SK-N-SH (cell line): ENCODE measurements around the gene NR2F1. TPM values are rescaled to one million over a fixed set of nuclear protein-coding genes. Genes with fewer than 3 reads are reported as not detected.

ENCODE experiments used
- CTCF ChIA-PET: fragments of 300-600, 350-600 bp; formaldehyde crosslinking; extraction: SDS; loops from one replicate; lab custom pipeline; 2021; lab: Yijun Ruan, JAX
- POLR2A ChIA-PET: fragments of 350-600 bp; sonication (Branson Sonifier 250); formaldehyde crosslinking; extraction: SDS; loops from one replicate; lab custom pipeline; 2020; ENCODE audit warnings: antibody characterized with exemption, inconsistent platforms; lab: Yijun Ruan, JAX
- DNase-seq: peaks from one replicate; pipeline ENCODE4 v3.0.0; 2012
- H2AFZ ChIP-seq: fragments of 200-600 bp; sonication (generic); 2 replicates; pipeline ENCODE4 v1.8.1; 2016; ENCODE audit warnings: antibody characterized with exemption, mild to moderate bottlenecking, low read depth
- H3F3A ChIP-seq: fragments of 200-600 bp; sonication (generic); replicated peaks from 2 replicates; pipeline ENCODE3; 2016; ENCODE audit warnings: antibody characterized with exemption, mild to moderate bottlenecking; ENCODE audit not compliant: insufficient read depth
- H3K27ac ChIP-seq, 2 experiments: fragments of 200-500 bp in 1 of 2; fragments of 200-600 bp in 1 of 2; sonication (Bioruptor generic) in 1 of 2; sonication (generic), shearing (Covaris generic) in 1 of 2; 2 replicates each; pipeline versions ENCODE4 v1.5.1 to v1.6.1; 2014 to 2016; ENCODE audit warnings: low read depth in 2 of 2, inconsistent platforms in 1 of 2, low read length in 1 of 2, mild to moderate bottlenecking in 1 of 2, mixed read lengths in 1 of 2
- H3K27me3 ChIP-seq: fragments of 200-600 bp; sonication (generic), shearing (Covaris generic); 2 replicates; pipeline ENCODE4 v1.6.1; 2016; ENCODE audit warnings: mixed run types; ENCODE audit not compliant: insufficient read depth
- H3K36me3 ChIP-seq, 2 experiments: fragments of 200-500 bp in 1 of 2; fragments of 200-600 bp in 1 of 2; sonication (Bioruptor generic) in 1 of 2; sonication (generic) in 1 of 2; replicated peaks in 1 of 2; 2 replicates each; pipeline versions ENCODE3 to v1.5.1; 2014 to 2016; ENCODE audit warnings: low read length in 1 of 2, mild to moderate bottlenecking in 1 of 2; ENCODE audit not compliant: insufficient read depth in 2 of 2, control insufficient read depth in 1 of 2
- H3K4me1 ChIP-seq, 2 experiments: fragments of 200-500 bp in 1 of 2; fragments of 200-600 bp in 1 of 2; sonication (Bioruptor generic) in 1 of 2; sonication (generic), shearing (Covaris generic) in 1 of 2; 2 replicates each; pipeline versions ENCODE4 v1.5.1 to v1.6.1; 2014 to 2016; ENCODE audit warnings: low read depth in 1 of 2, low read length in 1 of 2, mixed run types in 1 of 2; ENCODE audit not compliant: insufficient read depth in 2 of 2, control insufficient read depth in 1 of 2
- H3K4me2 ChIP-seq: fragments of 200-600 bp; sonication (generic), shearing (Covaris generic); 2 replicates; pipeline ENCODE4 v1.6.1; 2017; ENCODE audit warnings: mixed run types
- H3K4me3 ChIP-seq, 2 experiments: fragments of 200-500 bp in 1 of 2; fragments of 200-600 bp in 1 of 2; sonication (Bioruptor generic) in 1 of 2; sonication (generic), shearing (Covaris generic) in 1 of 2; 2 replicates each; pipeline versions ENCODE4 v1.5.1 to v1.8.1; 2014 to 2016; ENCODE audit warnings: low read depth in 2 of 2, inconsistent platforms in 1 of 2, low read length in 1 of 2, mild to moderate bottlenecking in 1 of 2, mixed read lengths in 1 of 2, moderate library complexity in 1 of 2
- H3K79me2 ChIP-seq: fragments of 200-600 bp; sonication (generic); 2 replicates; pipeline ENCODE4 v1.8.1; 2017; ENCODE audit warnings: mild to moderate bottlenecking; ENCODE audit not compliant: insufficient read depth
- H3K9ac ChIP-seq: fragments of 200-600 bp; sonication (generic); 2 replicates; pipeline ENCODE4 v1.6.1; 2017; ENCODE audit warnings: mixed run types
- H3K9me2 ChIP-seq: fragments of 200-600 bp; sonication (generic); 2 replicates; pipeline ENCODE4 v1.6.1; 2017; ENCODE audit warnings: mixed run types
- H3K9me3 ChIP-seq: fragments of 200-600 bp; sonication (generic); 2 replicates; pipeline ENCODE4 v1.6.1; 2017; ENCODE audit warnings: mixed run types, mild to moderate bottlenecking, moderate library complexity
- H4K20me1 ChIP-seq: fragments of 200-600 bp; sonication (generic); 2 replicates; pipeline ENCODE4 v1.6.1; 2017; ENCODE audit warnings: mild to moderate bottlenecking, mixed run types; ENCODE audit not compliant: insufficient read depth
- CHD2 ChIP-seq: fragments of 150-350 bp; IDR thresholded peaks from 2 replicates; pipeline ENCODE4 v1.6.1; 2018; ENCODE audit warnings: low read length; ENCODE audit not compliant: partially characterized antibody
- ELF1 ChIP-seq: IDR thresholded peaks from 2 replicates; pipeline ENCODE4 v1.4.0; 2012
- EZH2phosphoT487 ChIP-seq: fragments of 200-600 bp; sonication (generic); IDR thresholded peaks from 2 replicates; pipeline ENCODE4 v1.6.1; 2017; ENCODE audit warnings: low read depth, mixed run types, mild to moderate bottlenecking, antibody characterized with exemption, moderate library complexity, borderline replicate concordance
- FOSL2 ChIP-seq: IDR thresholded peaks from 2 replicates; pipeline ENCODE4 v1.4.0; 2012; ENCODE audit warnings: low read depth, mild to moderate bottlenecking, moderate library complexity, borderline replicate concordance
- FOXJ3 ChIP-seq: sonication (generic); formaldehyde crosslinking; IDR thresholded peaks from 2 replicates; pipeline ENCODE4 v1.5.1; 2020; ENCODE audit warnings: mild to moderate bottlenecking, missing genetic modification reagents
- FOXM1 ChIP-seq: IDR thresholded peaks from 2 replicates; pipeline ENCODE4 v1.4.0; 2012; ENCODE audit warnings: low read depth, mild to moderate bottlenecking
- GATA2 ChIP-seq: sonication (generic); formaldehyde crosslinking; IDR thresholded peaks from 2 replicates; pipeline ENCODE4 v1.5.0; 2020; ENCODE audit warnings: mild to moderate bottlenecking, missing genetic modification reagents
- NFIC ChIP-seq: IDR thresholded peaks from 2 replicates; pipeline ENCODE4 v1.4.0; 2012; ENCODE audit warnings: borderline replicate concordance
- NRF1 ChIP-seq: IDR thresholded peaks from 2 replicates; pipeline ENCODE4 v1.6.1; 2012; ENCODE audit warnings: low read depth, mild to moderate bottlenecking, low read length
- POLR2AphosphoS5 ChIP-seq: IDR thresholded peaks from 2 replicates; pipeline ENCODE4 v1.6.1; 2012; ENCODE audit warnings: low read depth, low read length
- RFX5 ChIP-seq: IDR thresholded peaks from 2 replicates; pipeline ENCODE4 v1.6.1; 2012; ENCODE audit warnings: mild to moderate bottlenecking, improper control_type of control experiment, low read length
- SIN3A ChIP-seq: IDR thresholded peaks from 2 replicates; pipeline ENCODE4 v1.6.1; 2012; ENCODE audit warnings: low read depth, mild to moderate bottlenecking, low read length, moderate library complexity, borderline replicate concordance
- SMC3 ChIP-seq: IDR thresholded peaks from 2 replicates; pipeline ENCODE4 v1.6.1; 2012; ENCODE audit warnings: low read depth, low read length, improper control_type of control experiment
- TAF1 ChIP-seq: IDR thresholded peaks from 2 replicates; pipeline ENCODE4 v1.6.1; 2012; ENCODE audit warnings: low read depth, mild to moderate bottlenecking, low read length, moderate library complexity, borderline replicate concordance
- TCF12 ChIP-seq: IDR thresholded peaks from 2 replicates; pipeline ENCODE4 v1.4.0; 2012
- WGBS: methylation state at CpG from one replicate; pipeline ENCODE4 v1.1.6; 2017; ENCODE audit warnings: low lambda C conversion rate; 5-methylcytosine and 5-hydroxymethylcytosine counted together
- polyA plus RNA-seq, 3 experiments: library from polyadenylated mRNA; depleted of rRNA; stranded (reverse); fragments of >200 nt; gene quantifications; 2 replicates each; pipeline ENCODE4 v1.2.3, GENCODE V29; 2012
- TF ChIP-seq, protein P1 (sequence below): fragments of 200-600 bp; sonication (generic); IDR thresholded peaks from 2 replicates; pipeline ENCODE4 v1.6.1; 2017; ENCODE audit warnings: antibody characterized with exemption, mild to moderate bottlenecking, moderate library complexity
- TF ChIP-seq, protein P2 (sequence below): IDR thresholded peaks from 2 replicates; pipeline ENCODE4 v1.4.0; 2012; ENCODE audit warnings: low read depth
- TF ChIP-seq, protein P3 (sequence below): fragments of 150-350 bp; IDR thresholded peaks from 2 replicates; pipeline ENCODE4 v1.6.1; 2017; ENCODE audit warnings: antibody characterized with exemption, low read length, low read depth, borderline replicate concordance
- TF ChIP-seq, protein P4 (sequence below): IDR thresholded peaks from 2 replicates; pipeline ENCODE4 v1.4.0; 2012; ENCODE audit warnings: low read depth, borderline replicate concordance
- TF ChIP-seq, protein P5 (sequence below): IDR thresholded peaks from 2 replicates; pipeline ENCODE4 v1.4.0; 2012; ENCODE audit warnings: low read depth, borderline replicate concordance

NR2F1 gene
- polyA plus RNA-seq, 1 of the 3 experiments (the other 2 are of a cell fraction), result 47.1 TPM

DNA sequence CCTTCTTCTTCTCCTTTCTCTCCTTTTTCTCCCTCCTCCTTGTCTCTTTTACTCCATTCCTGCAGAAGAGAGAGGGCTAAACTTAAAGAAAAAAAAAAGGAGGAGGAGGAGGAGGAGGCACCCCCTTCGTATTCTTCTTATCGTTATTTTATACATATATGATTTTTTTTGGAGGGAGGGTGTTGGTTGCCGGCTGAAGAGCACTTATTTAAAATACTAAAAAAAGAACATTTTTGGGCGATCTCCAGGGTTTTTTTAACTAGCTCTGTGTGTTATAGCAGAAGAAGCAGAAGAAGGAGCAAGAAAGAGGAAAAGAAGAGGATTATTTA, 381 bp downstream of the NR2F1 start:
- no peaks in the 10 kb centered on the region for H3K9me3 ChIP-seq
- peak overlapping the region; percentile 86 for H2AFZ ChIP-seq
- peak overlapping the region; percentile 74 to 87 for H3K4me3 ChIP-seq
- no peaks in the 10 kb centered on the region; the same call in 1 of the 2 replicates for H4K20me1 ChIP-seq
- TF ChIP-seq FOXM1 (no peak), TAF1 (no peak), ELF1 (no peak), SMC3 (no peak), FOXJ3 (no peak), POLR2AphosphoS5 (no peak), SIN3A (no peak), EZH2phosphoT487 (no peak), GATA2 (no peak), RFX5 (no peak), TCF12 (no peak), NRF1 (no peak), NFIC (no peak), FOSL2 (no peak), CHD2 (no peak)
- TF ChIP-seq, protein P1, sequence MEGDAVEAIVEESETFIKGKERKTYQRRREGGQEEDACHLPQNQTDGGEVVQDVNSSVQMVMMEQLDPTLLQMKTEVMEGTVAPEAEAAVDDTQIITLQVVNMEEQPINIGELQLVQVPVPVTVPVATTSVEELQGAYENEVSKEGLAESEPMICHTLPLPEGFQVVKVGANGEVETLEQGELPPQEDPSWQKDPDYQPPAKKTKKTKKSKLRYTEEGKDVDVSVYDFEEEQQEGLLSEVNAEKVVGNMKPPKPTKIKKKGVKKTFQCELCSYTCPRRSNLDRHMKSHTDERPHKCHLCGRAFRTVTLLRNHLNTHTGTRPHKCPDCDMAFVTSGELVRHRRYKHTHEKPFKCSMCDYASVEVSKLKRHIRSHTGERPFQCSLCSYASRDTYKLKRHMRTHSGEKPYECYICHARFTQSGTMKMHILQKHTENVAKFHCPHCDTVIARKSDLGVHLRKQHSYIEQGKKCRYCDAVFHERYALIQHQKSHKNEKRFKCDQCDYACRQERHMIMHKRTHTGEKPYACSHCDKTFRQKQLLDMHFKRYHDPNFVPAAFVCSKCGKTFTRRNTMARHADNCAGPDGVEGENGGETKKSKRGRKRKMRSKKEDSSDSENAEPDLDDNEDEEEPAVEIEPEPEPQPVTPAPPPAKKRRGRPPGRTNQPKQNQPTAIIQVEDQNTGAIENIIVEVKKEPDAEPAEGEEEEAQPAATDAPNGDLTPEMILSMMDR, result no peak
- TF ChIP-seq, protein P2, sequence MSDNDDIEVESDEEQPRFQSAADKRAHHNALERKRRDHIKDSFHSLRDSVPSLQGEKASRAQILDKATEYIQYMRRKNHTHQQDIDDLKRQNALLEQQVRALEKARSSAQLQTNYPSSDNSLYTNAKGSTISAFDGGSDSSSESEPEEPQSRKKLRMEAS, result no peak
- TF ChIP-seq, protein P3, sequence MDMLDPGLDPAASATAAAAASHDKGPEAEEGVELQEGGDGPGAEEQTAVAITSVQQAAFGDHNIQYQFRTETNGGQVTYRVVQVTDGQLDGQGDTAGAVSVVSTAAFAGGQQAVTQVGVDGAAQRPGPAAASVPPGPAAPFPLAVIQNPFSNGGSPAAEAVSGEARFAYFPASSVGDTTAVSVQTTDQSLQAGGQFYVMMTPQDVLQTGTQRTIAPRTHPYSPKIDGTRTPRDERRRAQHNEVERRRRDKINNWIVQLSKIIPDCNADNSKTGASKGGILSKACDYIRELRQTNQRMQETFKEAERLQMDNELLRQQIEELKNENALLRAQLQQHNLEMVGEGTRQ, result no peak
- TF ChIP-seq, protein P4, sequence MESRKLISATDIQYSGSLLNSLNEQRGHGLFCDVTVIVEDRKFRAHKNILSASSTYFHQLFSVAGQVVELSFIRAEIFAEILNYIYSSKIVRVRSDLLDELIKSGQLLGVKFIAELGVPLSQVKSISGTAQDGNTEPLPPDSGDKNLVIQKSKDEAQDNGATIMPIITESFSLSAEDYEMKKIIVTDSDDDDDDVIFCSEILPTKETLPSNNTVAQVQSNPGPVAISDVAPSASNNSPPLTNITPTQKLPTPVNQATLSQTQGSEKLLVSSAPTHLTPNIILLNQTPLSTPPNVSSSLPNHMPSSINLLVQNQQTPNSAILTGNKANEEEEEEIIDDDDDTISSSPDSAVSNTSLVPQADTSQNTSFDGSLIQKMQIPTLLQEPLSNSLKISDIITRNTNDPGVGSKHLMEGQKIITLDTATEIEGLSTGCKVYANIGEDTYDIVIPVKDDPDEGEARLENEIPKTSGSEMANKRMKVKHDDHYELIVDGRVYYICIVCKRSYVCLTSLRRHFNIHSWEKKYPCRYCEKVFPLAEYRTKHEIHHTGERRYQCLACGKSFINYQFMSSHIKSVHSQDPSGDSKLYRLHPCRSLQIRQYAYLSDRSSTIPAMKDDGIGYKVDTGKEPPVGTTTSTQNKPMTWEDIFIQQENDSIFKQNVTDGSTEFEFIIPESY, result no peak
- TF ChIP-seq, protein P5, sequence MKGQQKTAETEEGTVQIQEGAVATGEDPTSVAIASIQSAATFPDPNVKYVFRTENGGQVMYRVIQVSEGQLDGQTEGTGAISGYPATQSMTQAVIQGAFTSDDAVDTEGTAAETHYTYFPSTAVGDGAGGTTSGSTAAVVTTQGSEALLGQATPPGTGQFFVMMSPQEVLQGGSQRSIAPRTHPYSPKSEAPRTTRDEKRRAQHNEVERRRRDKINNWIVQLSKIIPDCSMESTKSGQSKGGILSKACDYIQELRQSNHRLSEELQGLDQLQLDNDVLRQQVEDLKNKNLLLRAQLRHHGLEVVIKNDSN, result no peak
- ChIA-PET POLR2A (interaction anchor here (0.7 to 1.6 kb wide), 5 partner anchors 18 to 887 kb away, joined by 3 to 18 read pairs (median 6); no protein-coding TSS in a partner anchor), CTCF (interaction anchor here (0.6 to 2.9 kb wide), 9 partner anchors 18 to 1942 kb away, joined by 3 to 16 read pairs (median 3); no protein-coding TSS in a partner anchor)
- H3K4me2 ChIP-seq, result peak overlapping the region; percentile 83
- peaks cover 78% of the 10 kb centered on the region for H3K79me2 ChIP-seq
- H3K9me2 ChIP-seq, result no peaks in the 10 kb centered on the region
- no peaks in the 10 kb centered on the region for H3K36me3 ChIP-seq
- peaks cover 28% of the 10 kb centered on the region for H3F3A ChIP-seq
- H3K27ac ChIP-seq, result peak overlapping the region; percentile 92
- under 1% methylated on average over 4 of the region's 4 CpGs for WGBS
- H3K27me3 ChIP-seq, result no peaks in the 10 kb centered on the region
- peaks cover 5 to 6% of the 10 kb centered on the region in 2 experiments; a peak in 3 of 4 replicates for H3K4me1 ChIP-seq
- H3K9ac ChIP-seq, result peak overlapping the region; percentile 80
- DNase-seq, result no peak
